Stomach (tissue), 9 donors: ENCODE data around the gene TENM3. TPM values are rescaled to one million over a fixed set of nuclear protein-coding genes. Genes with fewer than 3 reads are reported as not detected.

ENCODE experiments used
- DNase-seq, 2 donors: peaks; one replicate each; pipeline versions ENCODE4 v3.0.0 to v3.0.0-alpha.2; 2013 to 2019
- H3K27ac ChIP-seq, 5 donors: fragments of 200-600 bp in 4 of 5; sonication (generic) in 4 of 5; one replicate each; pipeline ENCODE4 v1.5.1; 2013 to 2019; ENCODE audit warnings: mild to moderate bottlenecking in 1 of 5, moderate library complexity in 1 of 5
- H3K27me3 ChIP-seq, 3 donors: fragments of 200-600 bp; sonication (generic); one replicate each; pipeline ENCODE4 v1.5.1; 2017 to 2019; ENCODE audit warnings: mixed run types in 1 of 3
- H3K36me3 ChIP-seq, 4 donors: fragments of 200-600 bp; sonication (generic); 1 replicate in 3 of 4; 2 replicates in 1 of 4; pipeline ENCODE4 v1.5.1; 2016 to 2019
- H3K4me1 ChIP-seq, 4 donors: fragments of 200-600 bp; sonication (generic); one replicate each; pipeline ENCODE4 v1.5.1; 2016 to 2019
- H3K4me3 ChIP-seq, 4 donors: fragments of 200-600 bp; sonication (generic) in 3 of 4; one replicate each; pipeline ENCODE4 v1.5.1; 2016 to 2019; ENCODE audit warnings: mild to moderate bottlenecking in 1 of 4
- H3K9me3 ChIP-seq, 4 donors: fragments of 200-600 bp; sonication (generic); one replicate each; pipeline ENCODE4 v1.5.1; 2016 to 2019
- CTCF ChIP-seq, 7 experiments: fragments of 450-650 bp in 4 of 7; fragments of 200-600 bp in 3 of 7; sonication (generic) in 3 of 7; IDR thresholded peaks; one replicate each; pipeline ENCODE4 v1.5.1; 2016 to 2019; ENCODE audit warnings: antibody characterized with exemption in 7 of 7, control low read depth in 2 of 7, mild to moderate bottlenecking in 1 of 7
- EP300 ChIP-seq: sonication (generic); formaldehyde crosslinking; IDR thresholded peaks from one replicate; pipeline ENCODE4 v1.6.1; 2017; ENCODE audit warnings: antibody characterized with exemption
- POLR2A ChIP-seq, 4 donors: fragments of 450-650 bp; IDR thresholded peaks; one replicate each; pipeline ENCODE4 v1.6.1; 2016; ENCODE audit warnings: antibody characterized with exemption in 4 of 4, control low read depth in 2 of 4, mild to moderate bottlenecking in 1 of 4, moderate library complexity in 1 of 4
- POLR2AphosphoS5 ChIP-seq, 3 donors: sonication (generic); formaldehyde crosslinking; IDR thresholded peaks; one replicate each; pipeline ENCODE4 v1.6.1; 2016; ENCODE audit warnings: antibody characterized with exemption in 3 of 3
- WGBS, 5 donors: extraction: QIAGEN DNeasy Blood & Tissue Kit in 3 of 5; methylation state at CpG; one replicate each; pipeline versions ENCODE4 v1.1.5 to v1.1.7; 2013 to 2018; 5-methylcytosine and 5-hydroxymethylcytosine counted together
- intact Hi-C: fragments of 100-400 bp; cut with DNase I; formaldehyde crosslinking; loops from one replicate; pipeline ENCODE4 v1.15.1; 2023; ENCODE audit warnings: low total_unique reads
- polyA plus RNA-seq, 3 donors: library from polyadenylated mRNA; stranded (reverse); fragments of 200-250 nt; gene quantifications; one replicate each; pipeline ENCODE4 v1.2.3, GENCODE V29; 2013
- total RNA-seq, 5 donors: library from RNA; depleted of rRNA; stranded (reverse); fragments of >200 nt; gene quantifications; one replicate each; pipeline versions ENCODE4 v1.1.0 to v1.2.3, GENCODE V29; 2014 to 2016
- donor health status: healthy with polysubstance abuse.
- donor health status: Bipolar disorder and iron deficiency.
- donor health status: healthy.

Gene TENM3
- total and polyA plus RNA-seq, 8 donors = under 0.01 to 8.3 (median 0.44) TPM

- no peak for TF ChIP-seq POLR2A (IDR thresholded peaks at IDR 0.05)
- TF ChIP-seq POLR2AphosphoS5 (IDR thresholded peaks at IDR 0.05) = no peak
- TF ChIP-seq EP300 = no peak
- TF ChIP-seq CTCF (IDR thresholded peaks at IDR 0.05) = no peak
These were observed 258.9 kb downstream of the TENM3 start for GRCh38 chr4:182502064-182502463.

GRCh38 chr4:182504463-182504862 is 261.3 kb downstream of the TENM3 start:
- intact Hi-C loops = no loop called here
- TF ChIP-seq POLR2A (IDR thresholded peaks at IDR 0.05) = no peak
- TF ChIP-seq EP300 = no peak
- no peak for TF ChIP-seq CTCF (IDR thresholded peaks at IDR 0.05)
- no peak for TF ChIP-seq POLR2AphosphoS5 (IDR thresholded peaks at IDR 0.05)
- no peaks in the 10 kb centered on the region for H3K27me3 ChIP-seq
- H3K9me3 ChIP-seq = no peaks in the 10 kb centered on the region
- H3K27ac ChIP-seq = no peak overlapping the region
- no peaks in the 10 kb centered on the region for H3K36me3 ChIP-seq
- no peak for DNase-seq
- no peaks in the 10 kb centered on the region for H3K4me1 ChIP-seq
- no peak overlapping the region for H3K4me3 ChIP-seq
- 89 to 96% (median 94%) methylated on average over 5 of the region's 5 CpGs for WGBS, 5 donors

More at GRCh38 chr4:182502064-182502463, 258.9 kb downstream of the TENM3 start:
- Histone ChIP-seq H3K27ac (no peak overlapping the region), H3K4me1 (no peaks in the 10 kb centered on the region), H3K36me3 (no peaks in the 10 kb centered on the region), H3K9me3 (no peaks in the 10 kb centered on the region), H3K27me3 (no peaks in the 10 kb centered on the region), H3K4me3 (no peak overlapping the region)
- WGBS, 5 donors = 79 to 88% (median 81%) methylated on average over 5 of the region's 5 CpGs
- intact Hi-C loops = no loop called here
- DNase-seq = no peak

GRCh38 chr4:182507805-182508204 is 264.6 kb downstream of the TENM3 start:
- 50 to 63% (median 55%) methylated on average over 3 of the region's 3 CpGs for WGBS, 5 donors
- intact Hi-C loops = no loop called here
- H3K9me3 ChIP-seq = no peaks in the 10 kb centered on the region
- TF ChIP-seq POLR2A (IDR thresholded peaks at IDR 0.05) (no peak), POLR2AphosphoS5 (IDR thresholded peaks at IDR 0.05) (no peak), CTCF (IDR thresholded peaks at IDR 0.05) (no peak), EP300 (no peak)
- H3K4me3 ChIP-seq = no peak overlapping the region
- DNase-seq = no peak
- no peaks in the 10 kb centered on the region for H3K36me3 ChIP-seq
- H3K27ac ChIP-seq = no peak overlapping the region
- H3K27me3 ChIP-seq = no peaks in the 10 kb centered on the region
- no peaks in the 10 kb centered on the region for H3K4me1 ChIP-seq

- Histone ChIP-seq H3K27ac (no peak overlapping the region), H3K36me3 (no peaks in the 10 kb centered on the region), H3K27me3 (no peaks in the 10 kb centered on the region), H3K9me3 (no peaks in the 10 kb centered on the region), H3K4me1 (no peaks in the 10 kb centered on the region), H3K4me3 (no peak overlapping the region)
- TF ChIP-seq CTCF (IDR thresholded peaks at IDR 0.05) (no peak), POLR2AphosphoS5 (IDR thresholded peaks at IDR 0.05) (no peak), EP300 (no peak), POLR2A (IDR thresholded peaks at IDR 0.05) (no peak)
- intact Hi-C loops = no loop called here
- no peak for DNase-seq
- WGBS, 5 donors = 70 to 85% (median 83%) methylated on average over 2 of the region's 2 CpGs
These were observed 267.6 kb downstream of the TENM3 start for GRCh38 chr4:182510836-182511235.
